Lung (tissue), 12 donors: Measurements from ENCODE around the gene CPNE1. TPM values are rescaled to one million over a fixed set of nuclear protein-coding genes. Genes with fewer than 3 reads are reported as not detected.

Experiments used
- ATAC-seq: fragments of 200-7000 bp; cut with Tn5 transposase; one replicate; pipeline ENCODE4 v1.9.1; 2020; ENCODE audit warnings: moderate number of reproducible peaks; ENCODE audit not compliant: insufficient read depth, low FRiP score
- DNase-seq, 3 donors: peaks; one replicate each; pipeline ENCODE4 v3.0.0-alpha.2; 2013 to 2017
- H3K27ac ChIP-seq, 2 donors: one replicate each; pipeline ENCODE4 v1.5.1; 2013; ENCODE audit warnings: mild to moderate bottlenecking in 2 of 2, moderate library complexity in 2 of 2, control low read depth in 1 of 2, inconsistent platforms in 1 of 2, low read depth in 1 of 2, low read length in 1 of 2
- H3K27me3 ChIP-seq, 3 donors: one replicate each; pipeline ENCODE4 v1.5.1; 2013; ENCODE audit warnings: low read length in 2 of 3; ENCODE audit not compliant: control insufficient read depth in 3 of 3, insufficient read depth in 3 of 3
- H3K36me3 ChIP-seq, 4 donors: one replicate each; pipeline ENCODE4 v1.5.1; 2013; ENCODE audit warnings: low read length in 4 of 4, mild to moderate bottlenecking in 1 of 4, moderate library complexity in 1 of 4; ENCODE audit not compliant: control insufficient read depth in 4 of 4, insufficient read depth in 4 of 4
- H3K4me1 ChIP-seq, 5 donors: one replicate each; pipeline ENCODE4 v1.5.1; 2013; ENCODE audit warnings: low read length in 5 of 5, mild to moderate bottlenecking in 2 of 5, moderate library complexity in 1 of 5; ENCODE audit not compliant: control insufficient read depth in 5 of 5, insufficient read depth in 5 of 5
- H3K4me3 ChIP-seq: one replicate; pipeline ENCODE4 v1.5.1; 2013; ENCODE audit warnings: mild to moderate bottlenecking, control low read depth, moderate library complexity
- H3K9ac ChIP-seq, 2 donors: one replicate each; pipeline ENCODE4 v1.5.1; 2013; ENCODE audit warnings: low read length in 2 of 2, control low read depth in 1 of 2; ENCODE audit not compliant: insufficient read depth in 1 of 2
- H3K9me3 ChIP-seq, 4 donors: one replicate each; pipeline ENCODE4 v1.5.1; 2013; ENCODE audit warnings: low read length in 3 of 4, mild to moderate bottlenecking in 1 of 4, moderate library complexity in 1 of 4; ENCODE audit not compliant: control insufficient read depth in 4 of 4, insufficient read depth in 3 of 4
- CTCF ChIP-seq: IDR thresholded peaks from 2 replicates; pipeline ENCODE4 v1.5.1; 2012; ENCODE audit warnings: mild to moderate bottlenecking; ENCODE audit errors: control extremely low read depth, extremely low read depth
- WGBS, 2 donors: extraction: QIAGEN DNeasy Blood & Tissue Kit; methylation state at CpG; one replicate each; pipeline ENCODE4 v1.1.7; 2013; 5-methylcytosine and 5-hydroxymethylcytosine counted together
- polyA plus RNA-seq, 2 donors: library from polyadenylated mRNA; stranded (reverse); fragments of 200-250 nt; gene quantifications; one replicate each; pipeline ENCODE4 v1.2.1, GENCODE V29; 2013
- total RNA-seq, 2 donors: library from RNA; depleted of rRNA in 1 of 2; stranded (reverse); fragments of >200 nt in 1 of 2; gene quantifications; one replicate each; pipeline ENCODE4 v1.2.1, GENCODE V29; 2014 to 2021
- donor health status: control.
- donor health status: control.
- donor health status: Bipolar disorder and iron deficiency.
- donor health status: healthy.
- donor health status: DM: yes; HTN: yes; CAD: no.

The CPNE1 gene
- total and polyA plus RNA-seq, 4 donors, result 91.9 to 180 (median 140) TPM

- no peak for TF ChIP-seq CTCF
- no peak overlapping the region for H3K4me3 ChIP-seq
- H3K4me1 ChIP-seq, result peaks cover 0 to 7% (median 0%) of the 10 kb centered on the region in 5 donors
- DNase-seq, result no peak
- no peaks in the 10 kb centered on the region for H3K9me3 ChIP-seq
- H3K36me3 ChIP-seq, result no peaks in the 10 kb centered on the region
- no peak overlapping the region for H3K9ac ChIP-seq
- no peaks in the 10 kb centered on the region for H3K27me3 ChIP-seq
- ATAC-seq, result no peak
- H3K27ac ChIP-seq, result no peak overlapping the region
- WGBS, 2 donors, result 93 to 95% methylated on average over 2 of the region's 2 CpGs
These were observed 53.2 kb downstream of the CPNE1 start for GRCh38 chr20:35611482-35611881.

- Histone ChIP-seq H3K27me3 (no peaks in the 10 kb centered on the region), H3K9ac (no peak overlapping the region), H3K4me1 (peaks cover 0 to 6% (median 0%) of the 10 kb centered on the region in 5 donors), H3K27ac (no peak overlapping the region), H3K9me3 (no peaks in the 10 kb centered on the region), H3K4me3 (no peak overlapping the region), H3K36me3 (no peaks in the 10 kb centered on the region)
- DNase-seq (no peak), ATAC-seq (no peak)
- no peak for TF ChIP-seq CTCF
- WGBS, 2 donors, result 93 to 95% methylated on average over 9 of the region's 9 CpGs
These were observed 53.8 kb downstream of the CPNE1 start for GRCh38 chr20:35610833-35611427.

GRCh38 chr20:35607003-35607735, 57.5 kb downstream of the CPNE1 start:
- Histone ChIP-seq H3K9me3 (no peaks in the 10 kb centered on the region), H3K9ac (no peak overlapping the region), H3K27me3 (peaks cover 0 to 9% (median 2%) of the 10 kb centered on the region in 3 donors), H3K4me1 (peaks cover 0 to under 1% (median 0%) of the 10 kb centered on the region in 5 donors), H3K36me3 (no peaks in the 10 kb centered on the region), H3K4me3 (no peak overlapping the region), H3K27ac (no peak overlapping the region)
- DNase-seq (no peak), ATAC-seq (no peak)
- 71 to 78% methylated on average over 14 of the region's 14 CpGs for WGBS, 2 donors
- no peak for TF ChIP-seq CTCF
